Trophoblast cell (in vitro differentiated cells and primary cell): ENCODE measurements around the gene CCZ1B.
"Not testable (repeated sequence)": the region's sequence is repeated elsewhere in the genome, so short reads cannot be mapped to it uniquely, and the experiment has no call there.

ENCODE experiments used
- DNase-seq, 2 donors: peaks; one replicate each; pipeline ENCODE4 v3.0.0-alpha.2; 2016
- H2AFZ ChIP-seq: 2 replicates; pipeline ENCODE4 v1.6.1; 2013; ENCODE audit warnings: low read length, moderate library complexity, mild to moderate bottlenecking; ENCODE audit not compliant: insufficient read depth, poor library complexity
- H2AK5ac ChIP-seq: 2 replicates; pipeline ENCODE4 v1.6.1; 2013; ENCODE audit warnings: mild to moderate bottlenecking, low read length
- H2BK120ac ChIP-seq: 2 replicates; pipeline ENCODE4 v1.6.1; 2013; ENCODE audit warnings: low read length, mild to moderate bottlenecking, moderate library complexity; ENCODE audit not compliant: insufficient read depth, poor library complexity
- H2BK12ac ChIP-seq: 2 replicates; pipeline ENCODE4 v1.6.1; 2013; ENCODE audit warnings: mild to moderate bottlenecking, low read length, moderate library complexity
- H2BK5ac ChIP-seq: 2 replicates; pipeline ENCODE4 v1.6.1; 2013; ENCODE audit warnings: low read length, low read depth, moderate library complexity, mild to moderate bottlenecking; ENCODE audit not compliant: poor library complexity
- H3K14ac ChIP-seq: 2 replicates; pipeline ENCODE4 v1.6.1; 2013; ENCODE audit warnings: mild to moderate bottlenecking, low read length
- H3K18ac ChIP-seq: 2 replicates; pipeline ENCODE4 v1.6.1; 2013; ENCODE audit warnings: mild to moderate bottlenecking, low read length
- H3K23ac ChIP-seq: 2 replicates; pipeline ENCODE4 v1.6.1; 2013; ENCODE audit warnings: low read length
- H3K27ac ChIP-seq: 2 replicates; pipeline ENCODE4 v1.5.1; 2013; ENCODE audit warnings: low read depth, mild to moderate bottlenecking, inconsistent platforms, low read length, moderate library complexity
- H3K27me3 ChIP-seq: 2 replicates; pipeline ENCODE4 v1.6.1; 2013; ENCODE audit warnings: inconsistent platforms, mild to moderate bottlenecking, low read length, moderate library complexity; ENCODE audit not compliant: insufficient read depth
- H3K36me3 ChIP-seq, 2 experiments: 1 replicate in 1 of 2; 2 replicates in 1 of 2; pipeline ENCODE4 v1.6.1; 2013; ENCODE audit warnings: low read length in 2 of 2, mild to moderate bottlenecking in 2 of 2, moderate library complexity in 1 of 2; ENCODE audit not compliant: insufficient read depth in 2 of 2, control insufficient read depth in 1 of 2
- H3K4ac ChIP-seq: 2 replicates; pipeline ENCODE4 v1.6.1; 2013; ENCODE audit warnings: low read depth, mild to moderate bottlenecking, low read length, moderate library complexity
- H3K4me1 ChIP-seq, 2 experiments: 1 replicate in 1 of 2; 2 replicates in 1 of 2; pipeline ENCODE4 v1.6.1; 2013; ENCODE audit warnings: low read length in 2 of 2, mild to moderate bottlenecking in 2 of 2, moderate library complexity in 1 of 2; ENCODE audit not compliant: insufficient read depth in 2 of 2, control insufficient read depth in 1 of 2
- H3K4me2 ChIP-seq: 2 replicates; pipeline ENCODE4 v1.6.1; 2013; ENCODE audit warnings: inconsistent platforms, mild to moderate bottlenecking, low read length, moderate library complexity
- H3K4me3 ChIP-seq: 2 replicates; pipeline ENCODE4 v1.5.1; 2013; ENCODE audit warnings: mild to moderate bottlenecking, low read depth, low read length, inconsistent platforms
- H3K79me1 ChIP-seq: one replicate; pipeline ENCODE4 v1.6.1; 2013; ENCODE audit warnings: low read length
- H3K79me2 ChIP-seq: 2 replicates; pipeline ENCODE4 v1.6.1; 2013; ENCODE audit warnings: low read length, mild to moderate bottlenecking; ENCODE audit not compliant: control insufficient read depth, insufficient read depth, poor library complexity
- H3K9ac ChIP-seq: 2 replicates; pipeline ENCODE4 v1.6.1; 2013; ENCODE audit warnings: mild to moderate bottlenecking, low read length
- H3K9me3 ChIP-seq: 2 replicates; pipeline ENCODE4 v1.6.1; 2013; ENCODE audit warnings: low read depth, mild to moderate bottlenecking, control low read depth, inconsistent platforms, low read length; ENCODE audit not compliant: insufficient read depth
- H4K12ac ChIP-seq: 2 replicates; pipeline ENCODE4 v1.6.1; 2013; ENCODE audit warnings: low read depth, mild to moderate bottlenecking, low read length, moderate library complexity
- H4K8ac ChIP-seq: 2 replicates; pipeline ENCODE4 v1.6.1; 2013; ENCODE audit warnings: low read depth, mild to moderate bottlenecking, low read length, moderate library complexity
- H4K91ac ChIP-seq: one replicate; pipeline ENCODE4 v1.6.1; 2013; ENCODE audit warnings: low read depth, mild to moderate bottlenecking, low read length, moderate library complexity
- WGBS: extraction: QIAGEN DNeasy Blood & Tissue Kit; methylation state at CpG from one replicate; pipeline ENCODE4 v1.1.7; 2013; ENCODE audit warnings: missing lambda C conversion rate; ENCODE audit not compliant: insufficient read length, insufficient coverage; ENCODE audit errors: extremely low coverage; 5-methylcytosine and 5-hydroxymethylcytosine counted together

The CCZ1B gene

GRCh38 chr7:6855563-6856131 lies 29.6 kb upstream of the CCZ1B start:
- not testable (repeated sequence) for H3K9me3 ChIP-seq, H3K4me1 ChIP-seq, H2BK5ac ChIP-seq, H3K9ac ChIP-seq, H3K14ac ChIP-seq, H3K79me2 ChIP-seq, H2AK5ac ChIP-seq, H4K91ac ChIP-seq, H3K4me3 ChIP-seq, H3K23ac ChIP-seq, H4K12ac ChIP-seq, H3K18ac ChIP-seq, H3K79me1 ChIP-seq, H4K8ac ChIP-seq, H3K4ac ChIP-seq, H3K27me3 ChIP-seq, H2BK120ac ChIP-seq, H2AFZ ChIP-seq, H3K27ac ChIP-seq, H3K36me3 ChIP-seq, H2BK12ac ChIP-seq
- peak in 1 of 2 donors; percentile 58 for DNase-seq
- peak overlapping the region; percentile 77 for H3K4me2 ChIP-seq
- WGBS, result no CpG with 5 or more reads among the region's 47 CpGs

DNA sequence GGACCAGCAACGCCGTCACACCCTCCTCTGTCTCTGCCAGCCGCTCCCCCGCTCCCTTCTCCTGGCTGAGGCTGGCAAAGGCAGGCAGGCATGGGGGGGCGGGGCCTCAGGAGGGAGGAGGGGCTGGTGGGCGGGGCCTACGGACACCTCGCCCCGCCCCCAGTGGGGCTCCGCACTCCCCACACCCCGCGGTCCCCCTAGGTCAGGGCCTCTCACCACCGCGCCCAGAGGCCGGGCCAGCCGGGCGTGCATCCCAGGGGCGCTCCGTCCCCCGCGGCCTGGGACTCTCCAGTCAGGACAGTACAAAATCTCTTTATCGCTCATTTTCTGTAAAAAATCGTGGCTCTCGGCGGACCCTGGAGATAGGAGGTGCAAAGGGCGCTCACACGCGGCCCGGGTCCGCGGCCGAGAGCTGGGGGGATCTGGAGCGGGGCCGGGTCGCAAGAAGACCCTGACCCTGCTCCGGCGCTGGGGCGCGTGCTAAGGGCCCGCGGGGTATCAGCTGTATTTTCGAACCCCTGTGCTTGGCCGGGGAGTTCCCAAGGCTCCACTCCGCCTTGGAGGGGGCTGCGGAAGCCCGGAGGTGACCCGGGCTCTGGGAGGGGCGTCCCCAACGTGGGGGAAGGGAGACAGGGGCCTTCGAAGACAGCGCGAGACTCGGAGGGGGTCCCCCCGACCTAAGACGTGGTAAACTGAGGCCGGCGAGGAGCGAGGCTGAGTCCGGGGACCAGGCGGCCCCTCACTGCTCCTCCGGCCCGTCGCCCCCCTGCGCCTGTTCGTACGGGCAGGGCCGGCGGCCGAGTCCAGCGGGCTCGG lies 28.9 kb upstream of the CCZ1B start:
- H3K14ac ChIP-seq, H3K4me1 ChIP-seq, H3K36me3 ChIP-seq, H4K8ac ChIP-seq, H3K23ac ChIP-seq, H3K4ac ChIP-seq, DNase-seq, H4K12ac ChIP-seq, H2BK12ac ChIP-seq, H2AK5ac ChIP-seq, H3K27me3 ChIP-seq, H3K9ac ChIP-seq, H3K79me1 ChIP-seq, H4K91ac ChIP-seq, H3K18ac ChIP-seq, H3K27ac ChIP-seq, H3K79me2 ChIP-seq, H2BK5ac ChIP-seq, H3K9me3 ChIP-seq, H2BK120ac ChIP-seq: not testable (repeated sequence)
- Histone ChIP-seq H3K4me2 (peak overlapping the region; percentile 77), H2AFZ (peak overlapping the region; percentile 78), H3K4me3 (peak overlapping the region; percentile 40)
- no CpG with 5 or more reads among the region's 71 CpGs for WGBS

DNA sequence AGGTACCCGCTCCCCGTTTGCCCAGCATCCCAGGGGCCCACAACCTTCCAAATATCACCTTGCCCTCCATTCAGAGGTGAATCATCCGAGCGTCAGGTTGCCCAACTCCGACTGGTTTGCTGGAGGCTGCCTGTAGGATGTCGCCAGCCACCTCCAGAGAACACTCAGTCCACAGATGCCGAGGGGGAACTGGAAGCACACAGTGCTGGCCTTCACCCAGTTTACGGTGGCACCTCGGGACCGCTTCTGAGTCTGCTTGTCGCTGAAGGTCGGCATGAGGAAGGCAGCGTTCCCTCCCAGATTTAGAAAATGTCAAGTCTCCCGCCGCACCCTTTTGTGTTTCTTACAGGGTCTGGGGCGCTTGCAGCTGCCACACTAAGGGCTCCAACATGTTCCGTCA lies 27.6 kb upstream of the CCZ1B start:
- H3K4ac ChIP-seq, H3K23ac ChIP-seq, H2BK120ac ChIP-seq, H3K14ac ChIP-seq, H3K27ac ChIP-seq, H3K18ac ChIP-seq, H4K91ac ChIP-seq, H3K36me3 ChIP-seq, H4K8ac ChIP-seq, H3K9ac ChIP-seq, H3K79me2 ChIP-seq, H3K27me3 ChIP-seq, H3K4me2 ChIP-seq, H3K4me3 ChIP-seq, H2AK5ac ChIP-seq, H4K12ac ChIP-seq, H3K4me1 ChIP-seq, H2AFZ ChIP-seq, H3K79me1 ChIP-seq, DNase-seq, H2BK12ac ChIP-seq, H2BK5ac ChIP-seq, H3K9me3 ChIP-seq: not testable (repeated sequence)
- WGBS, result no CpG with 5 or more reads among the region's 17 CpGs

GRCh38 chr7:6849127-6849526 lies 23.1 kb upstream of the CCZ1B start:
- not testable (repeated sequence) for H3K27me3 ChIP-seq, H3K9ac ChIP-seq, DNase-seq, H3K79me1 ChIP-seq, H3K9me3 ChIP-seq, H3K27ac ChIP-seq, H2BK120ac ChIP-seq, H3K4me3 ChIP-seq, H3K79me2 ChIP-seq, H3K4ac ChIP-seq, H4K91ac ChIP-seq, H3K4me1 ChIP-seq, H2AK5ac ChIP-seq, H3K18ac ChIP-seq, H2AFZ ChIP-seq, H2BK12ac ChIP-seq, H3K23ac ChIP-seq, H4K8ac ChIP-seq, H4K12ac ChIP-seq, H3K14ac ChIP-seq, H2BK5ac ChIP-seq, H3K4me2 ChIP-seq, H3K36me3 ChIP-seq
- no CpG with 5 or more reads among the region's 6 CpGs for WGBS
